H9 (cell line): ENCODE measurements around the gene GALNT4. TPM values are rescaled to one million over a fixed set of nuclear protein-coding genes. Genes with fewer than 3 reads are reported as not detected.

ENCODE experiments used
- DNase-seq: peaks from one replicate; pipeline ENCODE4 v3.0.0-alpha.2; 2017
- H2AFZ ChIP-seq: one replicate; pipeline ENCODE4 v1.6.1; 2013; ENCODE audit warnings: mild to moderate bottlenecking, low read length, control low read depth, moderate library complexity
- H2AK5ac ChIP-seq: 2 replicates; pipeline ENCODE4 v1.6.1; 2013; ENCODE audit warnings: low read length, control low read depth, mixed read lengths; ENCODE audit not compliant: insufficient read length
- H2BK120ac ChIP-seq: one replicate; pipeline ENCODE4 v1.6.1; 2013; ENCODE audit warnings: low read depth, mild to moderate bottlenecking, low read length, control low read depth, inconsistent platforms; ENCODE audit not compliant: poor library complexity, severe bottlenecking
- H2BK12ac ChIP-seq: 2 replicates; pipeline ENCODE4 v1.6.1; 2013; ENCODE audit warnings: low read length, control low read depth, mixed read lengths, low read depth; ENCODE audit not compliant: insufficient read length
- H2BK15ac ChIP-seq: 2 replicates; pipeline ENCODE4 v1.6.1; 2013; ENCODE audit warnings: low read depth, low read length, control low read depth
- H2BK20ac ChIP-seq: one replicate; pipeline ENCODE4 v1.6.1; 2013; ENCODE audit warnings: low read depth, mild to moderate bottlenecking, low read length, control low read depth, inconsistent platforms; ENCODE audit not compliant: poor library complexity, severe bottlenecking
- H2BK5ac ChIP-seq: 2 replicates; pipeline ENCODE4 v1.6.1; 2013; ENCODE audit warnings: low read length, control low read depth, mixed read lengths; ENCODE audit not compliant: insufficient read length
- H3K14ac ChIP-seq: 2 replicates; pipeline ENCODE4 v1.6.1; 2013; ENCODE audit warnings: low read length, control low read depth; ENCODE audit not compliant: insufficient read depth
- H3K18ac ChIP-seq: 2 replicates; pipeline ENCODE4 v1.6.1; 2013; ENCODE audit warnings: low read depth, mild to moderate bottlenecking, mixed read lengths, low read length, control low read depth; ENCODE audit not compliant: insufficient read length
- H3K23ac ChIP-seq: 2 replicates; pipeline ENCODE4 v1.6.1; 2013; ENCODE audit warnings: low read length, control low read depth, mixed read lengths, low read depth; ENCODE audit not compliant: insufficient read length
- H3K23me2 ChIP-seq: 2 replicates; pipeline ENCODE4 v1.6.1; 2013; ENCODE audit warnings: low read depth, mild to moderate bottlenecking, mixed read lengths, low read length, control low read depth; ENCODE audit not compliant: insufficient read length, poor library complexity, severe bottlenecking
- H3K27ac ChIP-seq: 2 replicates; pipeline ENCODE4 v1.5.1; 2013; ENCODE audit warnings: low read length, control low read depth, mixed read lengths, low read depth; ENCODE audit not compliant: insufficient read length
- H3K27me3 ChIP-seq: 2 replicates; pipeline ENCODE4 v1.6.1; 2013; ENCODE audit warnings: low read length, control low read depth, inconsistent platforms; ENCODE audit not compliant: insufficient read depth
- H3K4ac ChIP-seq: 2 replicates; pipeline ENCODE4 v1.6.1; 2013; ENCODE audit warnings: low read depth, mild to moderate bottlenecking, control low read depth, inconsistent platforms, low read length, moderate library complexity
- H3K4me1 ChIP-seq: 2 replicates; pipeline ENCODE4 v1.6.1; 2013; ENCODE audit warnings: low read length, control low read depth, inconsistent platforms; ENCODE audit not compliant: insufficient read depth
- H3K4me2 ChIP-seq: 2 replicates; pipeline ENCODE4 v1.6.1; 2013; ENCODE audit warnings: low read length, control low read depth, mixed read lengths; ENCODE audit not compliant: insufficient read length, insufficient read depth
- H3K56ac ChIP-seq: 2 replicates; pipeline ENCODE4 v1.6.1; 2013; ENCODE audit warnings: low read depth, mild to moderate bottlenecking, mixed read lengths, low read length, control low read depth; ENCODE audit not compliant: insufficient read length
- H3K79me1 ChIP-seq: 2 replicates; pipeline ENCODE4 v1.6.1; 2013; ENCODE audit warnings: low read depth, mild to moderate bottlenecking, moderate library complexity, low read length, control low read depth, inconsistent platforms; ENCODE audit not compliant: insufficient read depth, poor library complexity, severe bottlenecking
- H3K79me2 ChIP-seq: 2 replicates; pipeline ENCODE4 v1.6.1; 2013; ENCODE audit warnings: low read length, control low read depth, inconsistent platforms; ENCODE audit not compliant: insufficient read depth
- H3K9ac ChIP-seq: 2 replicates; pipeline ENCODE4 v1.6.1; 2013; ENCODE audit warnings: low read length, control low read depth, mixed read lengths; ENCODE audit not compliant: insufficient read length; ENCODE audit errors: extremely low read depth
- H3K9me3 ChIP-seq: one replicate; pipeline ENCODE4 v1.6.1; 2013; ENCODE audit warnings: low read depth, low read length, inconsistent platforms; ENCODE audit not compliant: control insufficient read depth
- H3T11ph ChIP-seq: one replicate; pipeline ENCODE4 v1.6.1; 2013; ENCODE audit warnings: mild to moderate bottlenecking, low read length, control low read depth, inconsistent platforms
- H4K20me1 ChIP-seq: one replicate; pipeline ENCODE4 v1.6.1; 2013; ENCODE audit not compliant: control insufficient read depth, insufficient read length, insufficient read depth
- H4K5ac ChIP-seq: 2 replicates; pipeline ENCODE4 v1.6.1; 2013; ENCODE audit warnings: low read depth, mild to moderate bottlenecking, mixed read lengths, low read length, control low read depth; ENCODE audit not compliant: insufficient read length
- H4K8ac ChIP-seq: replicated peaks from 2 replicates; pipeline ENCODE4 v1.6.1; 2013; ENCODE audit warnings: low read length, control low read depth, mixed read lengths, low read depth; ENCODE audit not compliant: insufficient read length
- H4K91ac ChIP-seq: 2 replicates; pipeline ENCODE4 v1.6.1; 2013; ENCODE audit warnings: low read depth, mild to moderate bottlenecking, moderate library complexity, mixed read lengths, low read length, control low read depth; ENCODE audit not compliant: insufficient read length
- H3K27ac Mint-ChIP-seq, 3 experiments: 2 replicates in 2 of 3; 3 replicates in 1 of 3; pipeline ENCODE4 v1.8.0; 2020 to 2021; ENCODE audit warnings: mixed read lengths in 3 of 3, mild to moderate bottlenecking in 1 of 3, moderate library complexity in 1 of 3
- H3K27me3 Mint-ChIP-seq: 2 replicates; pipeline ENCODE4 v1.8.0; 2021; ENCODE audit warnings: low read depth, mild to moderate bottlenecking, moderate library complexity, mixed read lengths
- H3K36me3 Mint-ChIP-seq, 3 experiments: 2 replicates in 2 of 3; 3 replicates in 1 of 3; pipeline ENCODE4 v1.8.0; 2020 to 2021; ENCODE audit warnings: low read depth in 3 of 3, mixed read lengths in 3 of 3; ENCODE audit not compliant: insufficient read depth in 1 of 3
- H3K4me1 Mint-ChIP-seq, 2 experiments: 2 replicates each; pipeline ENCODE4 v1.8.0; 2020; ENCODE audit warnings: mixed read lengths in 2 of 2
- H3K4me3 Mint-ChIP-seq, 2 experiments: 2 replicates in 1 of 2; 3 replicates in 1 of 2; pipeline ENCODE4 v1.8.0; 2020 to 2021; ENCODE audit warnings: mild to moderate bottlenecking in 2 of 2, mixed read lengths in 2 of 2, moderate library complexity in 1 of 2
- H3K9me3 Mint-ChIP-seq, 2 experiments: 2 replicates in 1 of 2; 3 replicates in 1 of 2; pipeline ENCODE4 v1.8.0; 2020; ENCODE audit warnings: mild to moderate bottlenecking in 2 of 2, mixed read lengths in 2 of 2, moderate library complexity in 1 of 2
- WGBS: extraction: QIAGEN DNeasy Blood & Tissue Kit; methylation state at CpG from one replicate; pipeline ENCODE4 v1.1.7; 2013; ENCODE audit warnings: missing lambda C conversion rate, low lambda C conversion rate, mixed read lengths; ENCODE audit not compliant: insufficient read length; ENCODE audit errors: extremely low coverage; 5-methylcytosine and 5-hydroxymethylcytosine counted together
- total RNA-seq: library from RNA; stranded (reverse); gene quantifications from 2 replicates; pipeline ENCODE4 v1.2.1, GENCODE V29; 2021
- TF ChIP-seq, protein P1 (sequence below): fragments of 200-600 bp; sonication (generic); conservative IDR thresholded peaks from 3 replicates; pipeline ENCODE4 v1.8.0; 2021; ENCODE audit warnings: antibody characterized with exemption, mild to moderate bottlenecking

Gene GALNT4
- total RNA-seq, 1 experiment from 2014 or later: 3.1 TPM

DNA sequence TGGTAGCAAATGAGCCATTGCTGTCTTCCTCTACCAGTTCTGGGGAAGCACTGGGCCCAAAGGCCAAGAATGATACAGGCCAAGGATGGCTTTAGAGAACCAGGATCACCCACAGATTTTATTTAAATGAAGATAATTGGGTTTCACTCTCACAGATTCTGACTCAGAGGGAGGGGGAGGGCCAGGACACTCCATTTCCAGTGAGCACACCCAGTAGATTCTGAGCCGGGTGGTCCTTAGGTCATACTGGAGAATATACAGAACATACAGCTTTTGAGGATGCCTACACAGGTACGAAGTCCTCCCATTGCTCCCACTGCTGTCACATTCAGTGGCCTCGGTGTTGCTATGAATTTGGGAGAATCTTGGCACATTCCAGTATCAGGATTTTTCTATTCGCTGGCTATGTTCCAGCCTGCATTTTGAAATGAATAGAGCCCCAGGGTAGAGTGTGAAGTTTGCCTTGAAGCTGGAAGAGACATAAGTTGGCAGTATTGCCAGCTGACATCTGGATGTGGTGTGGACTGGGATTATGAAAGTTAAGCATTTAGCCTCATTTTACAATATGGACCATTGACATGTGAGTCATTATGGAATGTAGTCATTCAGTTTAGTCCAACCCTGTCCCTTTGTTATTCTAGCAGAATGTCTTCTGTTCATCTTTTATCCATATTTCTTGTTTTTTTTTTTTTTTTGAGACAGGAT lies 47.0 kb upstream of the GALNT4 start:
- Histone ChIP-seq H3K79me2 (no peaks in the 10 kb centered on the region), H3K23me2 (no peaks in the 10 kb centered on the region), H4K91ac (no peak overlapping the region), H3K9me3 (no peaks in the 10 kb centered on the region), H3K9ac (no peak overlapping the region), H2BK20ac (no peak overlapping the region), H3K14ac (no peak overlapping the region), H3K4me2 (no peak overlapping the region), H3K27me3 (no peaks in the 10 kb centered on the region), H3K23ac (no peak overlapping the region), H3K56ac (no peak overlapping the region), H2AFZ (no peak overlapping the region), H2BK120ac (no peak overlapping the region), H3K18ac (no peak overlapping the region), H2BK12ac (no peak overlapping the region), H3T11ph (no peak overlapping the region), H2AK5ac (no peak overlapping the region), H4K5ac (no peak overlapping the region), H2BK5ac (no peak overlapping the region), H3K79me1 (no peaks in the 10 kb centered on the region), H2BK15ac (no peak overlapping the region), H4K8ac (no peak overlapping the region), H3K27ac (no peak overlapping the region), H3K4ac (no peak overlapping the region), H3K4me1 (no peaks in the 10 kb centered on the region), H4K20me1 (no peaks in the 10 kb centered on the region)
- Mint-ChIP-seq H3K36me3 (no peaks in the 10 kb centered on the region), H3K9me3 (no peaks in the 10 kb centered on the region), H3K27me3 (no peaks in the 10 kb centered on the region), H3K27ac (peak overlapping the region in 1 of 3 experiments; percentile 31; a peak in 1 of 7 replicates), H3K4me1 (peaks cover 6 to 8% of the 10 kb centered on the region in 2 experiments; a peak in 3 of 4 replicates), H3K4me3 (no peak overlapping the region)
- no peak for DNase-seq
- no CpG with 5 or more reads among the region's 4 CpGs for WGBS
- TF ChIP-seq, protein P1, sequence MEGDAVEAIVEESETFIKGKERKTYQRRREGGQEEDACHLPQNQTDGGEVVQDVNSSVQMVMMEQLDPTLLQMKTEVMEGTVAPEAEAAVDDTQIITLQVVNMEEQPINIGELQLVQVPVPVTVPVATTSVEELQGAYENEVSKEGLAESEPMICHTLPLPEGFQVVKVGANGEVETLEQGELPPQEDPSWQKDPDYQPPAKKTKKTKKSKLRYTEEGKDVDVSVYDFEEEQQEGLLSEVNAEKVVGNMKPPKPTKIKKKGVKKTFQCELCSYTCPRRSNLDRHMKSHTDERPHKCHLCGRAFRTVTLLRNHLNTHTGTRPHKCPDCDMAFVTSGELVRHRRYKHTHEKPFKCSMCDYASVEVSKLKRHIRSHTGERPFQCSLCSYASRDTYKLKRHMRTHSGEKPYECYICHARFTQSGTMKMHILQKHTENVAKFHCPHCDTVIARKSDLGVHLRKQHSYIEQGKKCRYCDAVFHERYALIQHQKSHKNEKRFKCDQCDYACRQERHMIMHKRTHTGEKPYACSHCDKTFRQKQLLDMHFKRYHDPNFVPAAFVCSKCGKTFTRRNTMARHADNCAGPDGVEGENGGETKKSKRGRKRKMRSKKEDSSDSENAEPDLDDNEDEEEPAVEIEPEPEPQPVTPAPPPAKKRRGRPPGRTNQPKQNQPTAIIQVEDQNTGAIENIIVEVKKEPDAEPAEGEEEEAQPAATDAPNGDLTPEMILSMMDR: no peak
